Osteoblast (primary cell): ENCODE measurements around the gene DBP. TPM values are rescaled to one million over a fixed set of nuclear protein-coding genes. Genes with fewer than 3 reads are reported as not detected.

Experiments
- DNase-seq: peaks from one replicate; pipeline ENCODE4 v3.0.0; 2011; ENCODE audit warnings: low spot score, mixed read lengths; ENCODE audit not compliant: insufficient read length; ENCODE audit errors: missing footprints
- H2AFZ ChIP-seq: 2 replicates; pipeline ENCODE4 v1.6.0; 2011; ENCODE audit warnings: mild to moderate bottlenecking, low read length
- H3K27ac ChIP-seq: 2 replicates; pipeline ENCODE4 v1.5.1; 2011; ENCODE audit warnings: mild to moderate bottlenecking, low read depth, low read length, moderate library complexity
- H3K27me3 ChIP-seq: 2 replicates; pipeline ENCODE4 v1.6.0; 2012; ENCODE audit warnings: mild to moderate bottlenecking, control low read depth, inconsistent platforms, low read length, moderate library complexity; ENCODE audit not compliant: insufficient read depth
- H3K36me3 ChIP-seq: 2 replicates; pipeline ENCODE4 v1.5.1; 2011; ENCODE audit warnings: mild to moderate bottlenecking, low read length, control low read depth, moderate library complexity; ENCODE audit not compliant: insufficient read depth
- H3K4me1 ChIP-seq: 2 replicates; pipeline ENCODE4 v1.5.1; 2011; ENCODE audit warnings: mild to moderate bottlenecking, low read length, control low read depth, moderate library complexity; ENCODE audit not compliant: insufficient read depth
- H3K4me2 ChIP-seq: 2 replicates; pipeline ENCODE4 v1.6.0; 2011; ENCODE audit warnings: mild to moderate bottlenecking, low read length; ENCODE audit not compliant: insufficient read depth
- H3K4me3 ChIP-seq: fragments of 200-600 bp; sonication (generic); 3 replicates; pipeline ENCODE4 v1.5.1; 2012; ENCODE audit warnings: mild to moderate bottlenecking, low read length, inconsistent platforms; ENCODE audit not compliant: insufficient read depth
- H3K79me2 ChIP-seq: 2 replicates; pipeline ENCODE4 v1.6.0; 2012; ENCODE audit warnings: mild to moderate bottlenecking, low read length, control low read depth, inconsistent platforms; ENCODE audit not compliant: insufficient read depth
- H3K9me3 ChIP-seq: 2 replicates; pipeline ENCODE4 v1.5.1; 2011; ENCODE audit warnings: low read depth, low read length, control low read depth
- H4K20me1 ChIP-seq: 2 replicates; pipeline ENCODE4 v1.6.0; 2012; ENCODE audit warnings: mild to moderate bottlenecking, low read length, control low read depth; ENCODE audit not compliant: insufficient read depth
- CTCF ChIP-seq: IDR thresholded peaks from 2 replicates; pipeline ENCODE4 v1.5.1; 2011; ENCODE audit warnings: mild to moderate bottlenecking, low read depth, low read length, moderate library complexity; ENCODE audit errors: extremely low read depth
- total RNA-seq: library from RNA; depleted of rRNA; stranded (reverse); fragments of >200 nt; gene quantifications from 2 replicates; pipeline ENCODE4 v1.2.3, GENCODE V29; 2012

The DBP gene
- total RNA-seq, 1 donor: 14.5 TPM

- peak; percentile 52 for DNase-seq
- H3K4me2 ChIP-seq: no peak overlapping the region
- no peak overlapping the region for H3K4me3 ChIP-seq
- H3K9me3 ChIP-seq: no peaks in the 10 kb centered on the region
- peaks cover under 1% of the 10 kb centered on the region for H3K27me3 ChIP-seq
- H4K20me1 ChIP-seq: no peaks in the 10 kb centered on the region
- no peaks in the 10 kb centered on the region for H3K4me1 ChIP-seq
- H2AFZ ChIP-seq: no peak overlapping the region
- no peak for TF ChIP-seq CTCF
- no peaks in the 10 kb centered on the region for H3K79me2 ChIP-seq
- H3K36me3 ChIP-seq: no peaks in the 10 kb centered on the region
- no peak overlapping the region for H3K27ac ChIP-seq
Measured at GRCh38 chr19:48670699-48671445, 33.7 kb upstream of the DBP start.

- TF ChIP-seq CTCF: no peak
- DNase-seq: peak; percentile 53
- no peaks in the 10 kb centered on the region for H3K36me3 ChIP-seq
- H3K27ac ChIP-seq: no peak overlapping the region
- H3K4me2 ChIP-seq: no peak overlapping the region
- no peaks in the 10 kb centered on the region for H4K20me1 ChIP-seq
- H3K9me3 ChIP-seq: no peaks in the 10 kb centered on the region
- no peak overlapping the region for H2AFZ ChIP-seq
- H3K79me2 ChIP-seq: no peaks in the 10 kb centered on the region
- H3K4me3 ChIP-seq: no peak overlapping the region
- H3K27me3 ChIP-seq: peaks cover 2% of the 10 kb centered on the region
- H3K4me1 ChIP-seq: no peaks in the 10 kb centered on the region
Measured at GRCh38 chr19:48669903-48670668, 32.9 kb upstream of the DBP start.

DNA sequence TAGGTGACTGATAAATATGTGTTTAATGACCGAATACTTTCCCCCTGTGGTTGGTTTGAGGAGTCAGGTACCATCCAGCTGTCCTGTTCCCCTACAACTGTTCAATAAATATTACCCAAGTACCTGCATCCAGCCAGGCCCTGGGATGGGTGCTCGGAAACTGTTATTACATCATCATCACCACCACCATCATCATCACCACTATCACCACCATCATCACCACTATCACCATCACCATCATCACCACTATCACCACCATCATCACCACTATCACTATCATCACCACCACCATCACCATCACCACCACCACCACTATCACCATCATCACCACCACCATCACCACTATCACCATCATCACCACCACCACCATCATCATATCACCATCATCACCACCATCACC is 31.6 kb upstream of the DBP start:
- Histone ChIP-seq H3K4me1 (no peaks in the 10 kb centered on the region), H4K20me1 (no peaks in the 10 kb centered on the region), H3K27me3 (peaks cover 2% of the 10 kb centered on the region), H3K4me2 (no peak overlapping the region), H3K9me3 (no peaks in the 10 kb centered on the region), H3K4me3 (no peak overlapping the region), H3K27ac (no peak overlapping the region), H2AFZ (no peak overlapping the region), H3K36me3 (no peaks in the 10 kb centered on the region), H3K79me2 (no peaks in the 10 kb centered on the region)
- no peak for TF ChIP-seq CTCF
- DNase-seq: no peak

DNA sequence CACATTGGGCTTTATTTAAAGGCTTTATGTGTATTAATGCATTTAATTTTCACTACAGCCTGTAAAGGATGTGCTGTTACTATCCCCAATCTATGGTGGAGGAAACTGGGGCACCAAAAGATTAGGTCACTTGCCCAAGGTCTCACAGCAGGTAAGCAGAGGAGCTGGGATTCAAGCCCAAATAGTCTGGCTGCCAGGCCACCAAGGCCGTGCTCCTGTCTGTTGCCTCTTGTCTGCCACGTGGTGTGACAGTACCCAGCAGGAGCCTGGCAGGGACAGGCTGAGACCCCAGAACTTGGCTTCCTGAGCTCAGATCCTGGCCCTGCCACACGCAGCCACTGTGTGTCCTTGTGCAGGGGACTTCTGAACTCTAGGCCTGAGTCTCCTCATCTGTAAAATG is 31.2 kb upstream of the DBP start:
- TF ChIP-seq CTCF: no peak
- Histone ChIP-seq H4K20me1 (no peaks in the 10 kb centered on the region), H3K79me2 (no peaks in the 10 kb centered on the region), H2AFZ (no peak overlapping the region), H3K36me3 (no peaks in the 10 kb centered on the region), H3K27me3 (peaks cover 2% of the 10 kb centered on the region), H3K9me3 (no peaks in the 10 kb centered on the region), H3K4me3 (no peak overlapping the region), H3K4me2 (no peak overlapping the region), H3K27ac (no peak overlapping the region), H3K4me1 (no peaks in the 10 kb centered on the region)
- DNase-seq: peak; percentile 41
